Sigmoid colon (tissue), 7 donors: Measurements from ENCODE around the gene NISCH. TPM values are rescaled to one million over a fixed set of nuclear protein-coding genes. Genes with fewer than 3 reads are reported as not detected.

Experiments
- DNase-seq: peaks from one replicate; pipeline ENCODE4 v3.0.0-alpha.2; 2019
- H3K27ac ChIP-seq, 4 donors: fragments of 200-600 bp; sonication (generic); one replicate each; pipeline ENCODE4 v1.5.1; 2016 to 2019; ENCODE audit warnings: mild to moderate bottlenecking in 1 of 4
- H3K27me3 ChIP-seq, 3 donors: fragments of 200-600 bp; sonication (generic); one replicate each; pipeline ENCODE4 v1.5.1; 2019; ENCODE audit warnings: mild to moderate bottlenecking in 1 of 3
- H3K36me3 ChIP-seq, 4 donors: fragments of 200-600 bp; sonication (generic); one replicate each; pipeline ENCODE4 v1.5.1; 2016 to 2019
- H3K4me1 ChIP-seq, 4 donors: fragments of 200-600 bp; sonication (generic); one replicate each; pipeline ENCODE4 v1.5.1; 2017 to 2019
- H3K4me3 ChIP-seq, 4 donors: fragments of 200-600 bp; sonication (generic); one replicate each; pipeline ENCODE4 v1.5.1; 2017 to 2019; ENCODE audit warnings: mild to moderate bottlenecking in 2 of 4, moderate library complexity in 1 of 4
- H3K9me3 ChIP-seq, 4 donors: fragments of 200-600 bp in 3 of 4; sonication (generic) in 3 of 4; one replicate each; pipeline versions ENCODE4 v1.5.1 to v1.6.1; 2013 to 2019
- EP300 ChIP-seq, 4 donors: sonication (generic); formaldehyde crosslinking; IDR thresholded peaks; one replicate each; pipeline ENCODE4 v1.6.1; 2017; ENCODE audit warnings: antibody characterized with exemption in 4 of 4
- POLR2A ChIP-seq, 2 donors: fragments of 450-650 bp; IDR thresholded peaks; one replicate each; pipeline ENCODE4 v1.6.1; 2016; ENCODE audit warnings: antibody characterized with exemption in 2 of 2, mild to moderate bottlenecking in 2 of 2, moderate library complexity in 2 of 2
- POLR2AphosphoS5 ChIP-seq, 4 donors: sonication (generic); formaldehyde crosslinking; IDR thresholded peaks; one replicate each; pipeline ENCODE4 v1.6.1; 2017; ENCODE audit warnings: antibody characterized with exemption in 4 of 4
- WGBS, 2 donors: extraction: QIAGEN DNeasy Blood & Tissue Kit; methylation state at CpG; one replicate each; pipeline ENCODE4 v1.1.7; 2013; 5-methylcytosine and 5-hydroxymethylcytosine counted together
- intact Hi-C: fragments of 100-400 bp; cut with DNase I; formaldehyde crosslinking; loops from one replicate; pipeline ENCODE4 v1.15.1; 2023
- polyA plus RNA-seq, 3 donors: library from polyadenylated mRNA; stranded (reverse); fragments of 200-250 nt; gene quantifications; one replicate each; pipeline ENCODE4 v1.2.3, GENCODE V29; 2013
- total RNA-seq, 4 donors: library from RNA; depleted of rRNA; stranded (reverse); fragments of >200 nt; gene quantifications; one replicate each; pipeline ENCODE4 v1.1.0, GENCODE V29; 2016
- TF ChIP-seq, protein P1 (sequence below), 4 experiments: fragments of 450-650 bp in 3 of 4; fragments of 200-600 bp in 1 of 4; IDR thresholded peaks; one replicate each; pipeline ENCODE4 v1.5.1; 2016 to 2019; ENCODE audit warnings: antibody characterized with exemption in 4 of 4, mild to moderate bottlenecking in 3 of 4, moderate library complexity in 2 of 4
- donor health status: healthy with polysubstance abuse.
- donor health status: Bipolar disorder and iron deficiency.
- donor health status: healthy.

NISCH gene
- total and polyA plus RNA-seq, 7 donors = 14.3 to 113 (median 53.5) TPM

DNA sequence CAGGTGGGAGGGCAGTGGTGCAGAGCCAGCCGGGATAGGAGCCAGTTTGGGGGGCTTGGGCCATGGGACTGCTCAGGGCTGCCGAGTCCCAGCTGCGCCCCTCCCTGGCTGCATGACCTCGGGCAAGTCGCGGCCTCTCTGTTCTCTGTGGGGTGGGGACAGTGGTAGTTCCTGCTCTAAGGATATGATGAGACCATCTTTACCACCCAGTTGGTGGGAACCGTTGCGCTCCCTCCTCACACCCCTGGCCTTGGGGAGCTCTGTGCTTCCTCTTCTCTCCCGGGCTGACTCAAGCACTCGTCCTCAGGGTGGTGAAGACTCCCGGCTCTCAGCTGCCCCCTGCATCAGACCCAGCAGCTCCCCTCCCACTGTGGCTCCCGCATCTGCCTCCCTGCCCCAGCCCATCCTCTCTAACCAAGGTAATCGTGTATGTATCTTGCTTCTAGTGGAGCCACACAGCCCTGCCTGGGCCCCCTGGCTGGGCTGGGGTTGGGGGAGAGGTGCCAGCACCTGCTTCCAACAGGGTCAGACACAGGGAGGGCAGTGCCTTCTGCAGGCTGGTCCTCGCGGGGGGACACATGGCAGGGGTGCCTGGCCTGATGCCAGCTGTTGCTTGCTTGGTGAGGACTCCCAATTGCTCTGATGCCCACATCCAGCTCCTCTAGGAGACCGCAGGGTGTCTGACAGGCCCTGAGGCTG lies 24.6 kb downstream of the NISCH start:
- H3K9me3 ChIP-seq = no peaks in the 10 kb centered on the region
- no peak for TF ChIP-seq POLR2AphosphoS5 (IDR thresholded peaks at IDR 0.05)
- TF ChIP-seq, protein P1, sequence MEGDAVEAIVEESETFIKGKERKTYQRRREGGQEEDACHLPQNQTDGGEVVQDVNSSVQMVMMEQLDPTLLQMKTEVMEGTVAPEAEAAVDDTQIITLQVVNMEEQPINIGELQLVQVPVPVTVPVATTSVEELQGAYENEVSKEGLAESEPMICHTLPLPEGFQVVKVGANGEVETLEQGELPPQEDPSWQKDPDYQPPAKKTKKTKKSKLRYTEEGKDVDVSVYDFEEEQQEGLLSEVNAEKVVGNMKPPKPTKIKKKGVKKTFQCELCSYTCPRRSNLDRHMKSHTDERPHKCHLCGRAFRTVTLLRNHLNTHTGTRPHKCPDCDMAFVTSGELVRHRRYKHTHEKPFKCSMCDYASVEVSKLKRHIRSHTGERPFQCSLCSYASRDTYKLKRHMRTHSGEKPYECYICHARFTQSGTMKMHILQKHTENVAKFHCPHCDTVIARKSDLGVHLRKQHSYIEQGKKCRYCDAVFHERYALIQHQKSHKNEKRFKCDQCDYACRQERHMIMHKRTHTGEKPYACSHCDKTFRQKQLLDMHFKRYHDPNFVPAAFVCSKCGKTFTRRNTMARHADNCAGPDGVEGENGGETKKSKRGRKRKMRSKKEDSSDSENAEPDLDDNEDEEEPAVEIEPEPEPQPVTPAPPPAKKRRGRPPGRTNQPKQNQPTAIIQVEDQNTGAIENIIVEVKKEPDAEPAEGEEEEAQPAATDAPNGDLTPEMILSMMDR (IDR thresholded peaks at IDR 0.05) = no peak
- peaks cover 53 to 82% (median 63%) of the 10 kb centered on the region in 4 donors for H3K36me3 ChIP-seq
- intact Hi-C loops = no loop called here
- no peak for DNase-seq
- H3K4me3 ChIP-seq = no peak overlapping the region
- H3K27ac ChIP-seq = peak overlapping the region in 1 of 4 donors; percentile 25
- no peaks in the 10 kb centered on the region for H3K27me3 ChIP-seq
- peaks cover 0 to 30% (median 23%) of the 10 kb centered on the region in 4 donors for H3K4me1 ChIP-seq
- 90 to 92% methylated on average over 16 of the region's 16 CpGs for WGBS, 2 donors

- TF ChIP-seq EP300 (IDR thresholded peaks at IDR 0.05) = no peak
- no peak for TF ChIP-seq POLR2AphosphoS5 (IDR thresholded peaks at IDR 0.05)
- no peak for TF ChIP-seq POLR2A (IDR thresholded peaks at IDR 0.05)
- TF ChIP-seq, protein P1 (IDR thresholded peaks at IDR 0.05) = no peak
- intact Hi-C loops = no loop called here
- Histone ChIP-seq H3K4me1 (peaks cover 0 to 38% (median 28%) of the 10 kb centered on the region in 4 donors), H3K27me3 (no peaks in the 10 kb centered on the region), H3K9me3 (no peaks in the 10 kb centered on the region), H3K27ac (no peak overlapping the region), H3K36me3 (peaks cover 44 to 82% (median 57%) of the 10 kb centered on the region in 4 donors), H3K4me3 (no peak overlapping the region)
- DNase-seq = no peak
- 91 to 92% methylated on average over 27 of the region's 27 CpGs for WGBS, 2 donors
Observed at GRCh38 chr3:52480768-52481715, 25.6 kb downstream of the NISCH start.

DNA sequence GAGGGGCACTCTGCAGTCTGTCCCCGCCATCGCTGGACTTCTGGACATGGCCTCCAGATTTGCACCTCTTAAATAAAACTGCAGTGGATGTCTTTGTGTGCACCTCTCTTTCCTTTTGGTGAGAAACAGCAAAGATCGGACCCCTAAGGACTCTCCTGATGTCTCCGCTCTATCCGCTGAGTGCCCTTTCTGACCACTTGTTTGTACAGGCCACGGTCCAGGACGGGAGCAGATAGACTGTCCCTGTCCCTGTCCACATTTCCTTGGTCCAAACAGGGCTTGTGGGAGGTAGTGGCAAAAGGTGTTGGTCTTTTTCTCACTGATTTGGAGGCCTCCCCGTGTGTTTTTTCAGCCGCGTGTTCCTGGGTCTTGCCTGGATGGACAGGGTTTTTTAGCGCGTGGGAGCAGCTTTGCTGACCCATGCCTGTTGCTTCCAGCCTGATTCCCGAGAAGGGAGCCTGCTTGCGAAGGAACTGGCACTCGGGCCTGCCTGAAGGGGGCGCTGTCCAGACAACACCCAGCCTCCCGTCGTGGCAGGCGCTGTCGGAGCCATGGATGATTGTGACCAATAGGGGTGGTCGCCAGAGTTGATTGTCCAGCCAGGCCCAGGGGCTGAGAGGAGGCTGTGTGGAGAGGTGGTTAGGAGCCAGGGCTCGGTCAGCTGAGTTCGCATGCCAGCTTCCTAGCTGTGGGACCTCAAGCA lies 26.6 kb downstream of the NISCH start:
- WGBS, 2 donors = 91 to 95% methylated on average over 23 of the region's 23 CpGs
- no peak for DNase-seq
- no peak for TF ChIP-seq POLR2AphosphoS5 (IDR thresholded peaks at IDR 0.05)
- TF ChIP-seq, protein P1 (IDR thresholded peaks at IDR 0.05) = peak in 1 of 4 experiments; percentile 17
- Histone ChIP-seq H3K4me1 (peaks cover 0 to 38% (median 28%) of the 10 kb centered on the region in 4 donors), H3K9me3 (no peaks in the 10 kb centered on the region), H3K36me3 (peaks cover 38 to 82% (median 57%) of the 10 kb centered on the region in 4 donors), H3K4me3 (no peak overlapping the region), H3K27ac (peak overlapping the region in 1 of 4 donors; percentile 56), H3K27me3 (no peaks in the 10 kb centered on the region)
- intact Hi-C loops = no loop called here

DNA sequence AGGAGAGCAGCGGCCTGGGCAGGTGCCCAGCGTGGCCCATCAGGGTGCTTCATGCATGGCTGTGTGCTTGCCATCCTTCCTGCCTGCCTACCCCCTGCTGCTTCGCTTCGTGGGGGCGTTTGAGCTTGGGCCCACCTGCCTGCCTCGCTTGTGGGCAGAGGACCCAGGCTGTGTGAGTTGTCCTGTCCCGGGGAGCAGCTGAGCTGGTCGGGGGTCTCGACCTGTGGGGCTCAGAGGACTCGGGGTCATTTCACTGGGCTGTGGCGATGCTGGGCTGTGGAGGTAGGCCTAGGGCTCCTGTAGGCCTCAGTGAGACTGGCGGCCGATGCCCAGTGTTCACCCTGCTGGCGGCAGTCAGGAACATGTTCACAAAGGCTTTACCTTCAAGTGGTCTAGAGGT lies 27.7 kb downstream of the NISCH start:
- intact Hi-C loops = no loop called here
- DNase-seq = no peak
- H3K36me3 ChIP-seq = peaks cover 46 to 82% (median 58%) of the 10 kb centered on the region in 4 donors
- no peaks in the 10 kb centered on the region for H3K27me3 ChIP-seq
- TF ChIP-seq POLR2A (IDR thresholded peaks at IDR 0.05) = no peak
- TF ChIP-seq, protein P1 (IDR thresholded peaks at IDR 0.05) = peak in 1 of 4 experiments; percentile 8
- WGBS, 2 donors = 89% methylated on average over 14 of the region's 14 CpGs
- no peaks in the 10 kb centered on the region for H3K9me3 ChIP-seq
- H3K27ac ChIP-seq = peak overlapping the region; percentile 56 to 76 (median 75)
- peaks cover 0 to 38% (median 28%) of the 10 kb centered on the region in 4 donors for H3K4me1 ChIP-seq
- no peak overlapping the region for H3K4me3 ChIP-seq
